ENCODE results near the gene RGS9.

The RGS9 gene

DNA sequence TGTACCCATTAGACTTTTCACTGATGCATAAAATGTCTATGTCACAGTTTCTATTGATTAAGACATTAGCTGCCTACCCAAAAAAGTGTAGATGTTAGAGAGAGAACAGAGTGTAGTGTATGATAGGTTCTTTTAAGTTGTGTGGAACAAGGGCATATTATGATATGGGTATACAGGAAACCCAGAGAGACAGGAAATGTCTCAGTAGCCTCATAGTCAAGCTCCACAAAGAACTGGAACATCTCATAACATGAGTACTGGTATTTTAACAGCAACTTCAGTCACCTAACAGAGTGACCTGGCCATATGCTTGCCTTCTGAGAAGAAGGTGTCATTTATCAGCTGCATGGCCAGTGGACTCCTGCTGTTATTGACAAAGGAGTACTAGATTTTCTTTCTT is 128.1 kb downstream of the RGS9 start:
- DNase-seq, result no peak

GRCh38 chr17:65268832-65269231 is 131.7 kb downstream of the RGS9 start:
- DNase-seq, result no peak

GRCh38 chr17:65270499-65271253 is 133.5 kb downstream of the RGS9 start:
- DNase-seq, result no peak

GRCh38 chr17:65271296-65271695 is 134.1 kb downstream of the RGS9 start:
- DNase-seq, result no peak

All from 8988T (cell line).